KMS-11 (cell line): ENCODE data around the gene C1orf232.

Experiments used
- H2AFZ ChIP-seq: fragments of 200-600 bp; sonication (generic); 2 replicates; pipeline ENCODE4 v1.6.1; 2016; ENCODE audit warnings: antibody characterized with exemption, mixed run types, low read depth
- H3K27ac ChIP-seq: fragments of 200-600 bp; sonication (generic); 2 replicates; pipeline ENCODE4 v1.6.1; 2016; ENCODE audit warnings: mild to moderate bottlenecking, mixed run types
- H3K27me3 ChIP-seq: fragments of 200-600 bp; sonication (generic); 2 replicates; pipeline ENCODE4 v1.6.1; 2017; ENCODE audit warnings: mild to moderate bottlenecking, low read depth, mixed run types, moderate library complexity; ENCODE audit not compliant: insufficient read depth
- H3K36me3 ChIP-seq: fragments of 200-600 bp; sonication (generic); 2 replicates; pipeline ENCODE4 v1.6.1; 2017; ENCODE audit warnings: mild to moderate bottlenecking, mixed run types; ENCODE audit not compliant: insufficient read depth
- H3K4me1 ChIP-seq: fragments of 200-600 bp; sonication (generic); 2 replicates; pipeline ENCODE4 v1.6.1; 2016; ENCODE audit warnings: mild to moderate bottlenecking, low read depth, mixed run types; ENCODE audit not compliant: poor library complexity, severe bottlenecking
- H3K4me2 ChIP-seq: fragments of 200-600 bp; sonication (generic); 2 replicates; pipeline ENCODE4 v1.7.0; 2016; ENCODE audit warnings: mild to moderate bottlenecking, mixed run types
- H3K4me3 ChIP-seq: fragments of 200-600 bp; sonication (generic); IDR thresholded peaks from 2 replicates; pipeline ENCODE4 v1.6.1; 2017; ENCODE audit warnings: low read depth, low read length, mixed read lengths; ENCODE audit not compliant: insufficient read depth
- H3K79me2 ChIP-seq: fragments of 200-600 bp; sonication (generic); 2 replicates; pipeline ENCODE4 v1.6.1; 2016; ENCODE audit warnings: low read depth, mixed run types; ENCODE audit not compliant: insufficient read depth
- H3K9ac ChIP-seq: fragments of 200-600 bp; sonication (generic); 2 replicates; pipeline ENCODE4 v1.6.1; 2016; ENCODE audit warnings: mild to moderate bottlenecking, mixed run types
- H4K20me1 ChIP-seq: fragments of 200-600 bp; sonication (generic); 2 replicates; pipeline ENCODE4 v1.6.1; 2016; ENCODE audit warnings: mild to moderate bottlenecking, mixed run types; ENCODE audit not compliant: insufficient read depth
- CTCF ChIP-seq: fragments of 200-600 bp; sonication (generic); conservative IDR thresholded peaks from 2 replicates; pipeline ENCODE4 v1.6.1; 2017; ENCODE audit warnings: low read depth, mild to moderate bottlenecking, antibody characterized with exemption, low read length, moderate library complexity, mixed read lengths

The C1orf232 gene

DNA sequence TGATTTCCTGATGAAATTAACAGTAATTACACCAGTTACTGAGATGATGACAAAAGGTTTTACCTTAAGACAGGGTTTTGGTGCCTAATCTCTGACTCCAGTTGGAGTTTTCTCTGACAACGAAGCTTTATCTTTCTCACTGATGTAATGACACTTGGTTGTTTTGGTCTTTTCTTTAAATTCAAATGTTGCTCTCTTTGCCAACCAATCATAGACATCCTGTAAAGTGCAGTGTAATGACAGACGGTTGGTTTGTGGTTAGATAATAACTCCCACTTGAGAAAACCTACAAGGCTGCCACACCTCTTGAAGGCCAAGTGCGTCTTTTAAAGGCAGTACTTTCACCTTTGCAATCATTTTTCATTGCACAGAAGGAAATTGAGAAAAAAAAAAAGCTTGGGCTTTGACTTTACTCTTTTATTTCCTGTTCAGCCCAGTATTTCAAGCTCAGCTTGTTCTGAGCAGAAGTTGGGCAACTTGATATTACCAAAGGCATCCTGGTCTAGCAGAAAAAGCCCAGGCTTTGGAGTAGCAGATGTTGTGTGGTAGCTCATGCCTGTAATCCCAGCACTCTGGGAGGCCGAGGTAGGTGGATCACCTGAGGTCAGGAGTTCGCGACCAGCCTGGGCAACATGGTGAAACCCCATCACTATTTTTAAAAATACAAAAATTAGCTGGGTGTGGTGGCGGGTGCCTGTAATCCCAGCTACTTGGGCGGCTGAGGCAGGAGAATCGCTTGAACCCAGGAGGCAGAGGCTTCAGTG lies 42.3 kb downstream of the C1orf232 start:
- peak overlapping the region; percentile 67 for H3K4me2 ChIP-seq
- peak overlapping the region; percentile 40; the same call in 1 of the 2 replicates for H3K9ac ChIP-seq
- H3K4me3 ChIP-seq: peak overlapping the region; percentile 74

GRCh38 chr1:26125946-26126320 lies 42.8 kb downstream of the C1orf232 start:
- H3K27ac ChIP-seq: peak overlapping the region; percentile 74

More for the DNA sequence above, 42.3 kb downstream of the C1orf232 start:
- no peak for TF ChIP-seq CTCF
- Histone ChIP-seq H3K27me3 (no peaks in the 10 kb centered on the region), H4K20me1 (no peaks in the 10 kb centered on the region), H3K36me3 (no peaks in the 10 kb centered on the region), H2AFZ (no peak overlapping the region; the same call in 1 of the 2 replicates), H3K4me1 (peaks cover 58% of the 10 kb centered on the region), H3K27ac (peak overlapping the region; percentile 74), H3K79me2 (no peaks in the 10 kb centered on the region; the same call in 1 of the 2 replicates)

GRCh38 chr1:26125382-26125781 lies 43.4 kb downstream of the C1orf232 start:
- peaks cover 69% of the 10 kb centered on the region for H3K4me1 ChIP-seq
- H3K27me3 ChIP-seq: no peaks in the 10 kb centered on the region
- H2AFZ ChIP-seq: no peak overlapping the region
- peak overlapping the region; percentile 74; the same call in 1 of the 2 replicates for H3K27ac ChIP-seq
- no peak overlapping the region for H3K4me3 ChIP-seq
- H3K4me2 ChIP-seq: peak overlapping the region; percentile 67
- no peak for TF ChIP-seq CTCF
- H3K9ac ChIP-seq: no peak overlapping the region
- peaks cover 3% of the 10 kb centered on the region; the same call in 1 of the 2 replicates for H3K79me2 ChIP-seq
- no peaks in the 10 kb centered on the region for H4K20me1 ChIP-seq
- H3K36me3 ChIP-seq: no peaks in the 10 kb centered on the region

More at GRCh38 chr1:26125946-26126320, 42.8 kb downstream of the C1orf232 start:
- Histone ChIP-seq H2AFZ (no peak overlapping the region), H3K79me2 (peaks cover 3% of the 10 kb centered on the region; the same call in 1 of the 2 replicates), H4K20me1 (no peaks in the 10 kb centered on the region), H3K4me1 (peaks cover 64% of the 10 kb centered on the region), H3K27me3 (no peaks in the 10 kb centered on the region), H3K36me3 (no peaks in the 10 kb centered on the region), H3K9ac (peak overlapping the region; percentile 40; the same call in 1 of the 2 replicates), H3K4me3 (peak overlapping the region; percentile 74), H3K4me2 (peak overlapping the region; percentile 67)
- no peak for TF ChIP-seq CTCF

DNA sequence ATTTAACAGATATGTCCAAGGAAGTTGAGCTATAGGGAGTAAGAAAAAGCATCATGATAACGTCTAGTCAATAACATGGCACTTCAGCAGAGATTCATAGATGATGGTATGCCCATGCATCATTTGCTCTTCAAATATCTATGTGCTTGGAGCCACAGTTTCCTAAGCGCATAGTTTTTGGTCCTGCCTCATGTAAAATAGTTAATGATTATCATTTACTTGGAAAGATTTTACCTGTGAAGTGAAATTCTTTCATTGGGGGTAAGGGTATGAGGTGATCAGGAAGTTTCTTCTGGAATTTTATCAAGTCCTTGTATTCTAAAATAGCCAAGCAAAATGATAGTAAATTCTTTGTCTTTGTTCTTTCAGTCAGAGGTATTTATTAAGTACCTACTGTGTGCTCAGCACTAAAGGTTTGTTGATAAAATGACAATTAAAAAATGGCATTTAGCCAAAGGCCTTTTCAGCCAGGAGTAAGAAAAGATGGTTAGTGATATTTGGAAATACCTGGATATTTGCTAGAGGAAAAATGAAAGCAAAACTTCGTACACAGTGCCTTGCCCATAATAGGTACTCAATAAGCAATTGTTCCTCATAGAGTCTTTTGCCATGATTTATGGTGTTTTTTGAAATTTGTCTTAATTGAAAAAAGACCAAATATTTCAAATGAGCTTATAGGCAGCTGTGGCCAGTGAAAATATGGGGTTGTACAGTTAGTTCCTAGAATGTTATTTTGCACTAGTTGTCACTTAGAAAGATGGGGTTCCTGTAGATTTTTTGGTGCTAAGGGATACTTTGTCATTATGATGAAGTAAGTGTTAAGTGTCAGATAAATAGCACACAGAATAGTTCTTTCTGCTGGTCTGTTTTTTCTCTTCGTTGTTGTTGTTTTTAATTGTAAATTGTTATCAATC lies 44.1 kb downstream of the C1orf232 start:
- Histone ChIP-seq H2AFZ (no peak overlapping the region), H3K4me1 (peaks cover 76% of the 10 kb centered on the region), H3K9ac (no peak overlapping the region), H3K79me2 (peaks cover 3% of the 10 kb centered on the region; the same call in 1 of the 2 replicates), H3K36me3 (no peaks in the 10 kb centered on the region), H3K27me3 (no peaks in the 10 kb centered on the region), H3K27ac (no peak overlapping the region; the same call in 1 of the 2 replicates), H3K4me3 (no peak overlapping the region), H4K20me1 (no peaks in the 10 kb centered on the region), H3K4me2 (peak overlapping the region; percentile 67; the same call in 1 of the 2 replicates)
- no peak for TF ChIP-seq CTCF
